HEK293T (cell line): ENCODE results near the gene RAD18.

Source experiments
- CTCF ChIA-PET: fragments of 350-600 bp; formaldehyde crosslinking; extraction: SDS; loops from one replicate; lab custom pipeline; 2021; ENCODE audit warnings: antibody characterized with exemption, inconsistent platforms; lab: Yijun Ruan, JAX
- POLR2A ChIA-PET: fragments of 350-600 bp; formaldehyde crosslinking; extraction: SDS; loops from one replicate; lab custom pipeline; 2020; ENCODE audit warnings: antibody characterized with exemption, inconsistent platforms; lab: Yijun Ruan, JAX
- DNase-seq: peaks from one replicate; pipeline ENCODE4 v3.0.0; 2012; ENCODE audit warnings: mixed read lengths; ENCODE audit errors: extremely low spot score
- ARNT ChIP-seq: fragments of 450-650 bp; IDR thresholded peaks from 2 replicates; pipeline ENCODE4 v1.6.1; 2017; ENCODE audit warnings: mild to moderate bottlenecking
- BHLHE40 ChIP-seq: fragments of 450-650 bp; IDR thresholded peaks from 2 replicates; pipeline ENCODE4 v1.6.1; 2016; ENCODE audit warnings: mild to moderate bottlenecking, moderate library complexity, borderline replicate concordance
- CTBP1 ChIP-seq: fragments of 450-650 bp; IDR thresholded peaks from 2 replicates; pipeline ENCODE4 v1.6.1; 2016; ENCODE audit warnings: borderline replicate concordance
- ELF4 ChIP-seq: fragments of 450-650 bp; IDR thresholded peaks from 2 replicates; pipeline ENCODE4 v1.6.1; 2017; ENCODE audit warnings: antibody characterized with exemption
- FOXA1 ChIP-seq: fragments of 450-650 bp; IDR thresholded peaks from 2 replicates; pipeline ENCODE4 v1.6.1; 2016; ENCODE audit warnings: mild to moderate bottlenecking
- FOXK2 ChIP-seq: fragments of 450-650 bp; IDR thresholded peaks from 2 replicates; pipeline ENCODE4 v1.6.1; 2016; ENCODE audit warnings: mild to moderate bottlenecking
- FOXM1 ChIP-seq: fragments of 450-650 bp; IDR thresholded peaks from 2 replicates; pipeline ENCODE4 v1.6.1; 2017; ENCODE audit warnings: mild to moderate bottlenecking, borderline replicate concordance
- HDGF ChIP-seq: fragments of 450-650 bp; IDR thresholded peaks from 2 replicates; pipeline ENCODE4 v1.6.1; 2017; ENCODE audit warnings: antibody characterized with exemption, borderline replicate concordance
- L3MBTL2 ChIP-seq: fragments of 450-650 bp; conservative IDR thresholded peaks from 2 replicates; pipeline ENCODE4 v1.6.1; 2016; ENCODE audit warnings: mild to moderate bottlenecking
- LEF1 ChIP-seq: fragments of 450-650 bp; IDR thresholded peaks from 2 replicates; pipeline ENCODE4 v1.6.1; 2017; ENCODE audit warnings: mild to moderate bottlenecking, borderline replicate concordance
- NFRKB ChIP-seq: fragments of 450-650 bp; IDR thresholded peaks from 2 replicates; pipeline ENCODE4 v1.6.1; 2016; ENCODE audit warnings: mild to moderate bottlenecking, moderate library complexity
- PKNOX1 ChIP-seq: fragments of 450-650 bp; IDR thresholded peaks from 2 replicates; pipeline ENCODE4 v1.6.1; 2016
- SP1 ChIP-seq: fragments of 450-650 bp; IDR thresholded peaks from 2 replicates; pipeline ENCODE4 v1.6.1; 2017
- SUZ12 ChIP-seq: fragments of 450-650 bp; IDR thresholded peaks from 2 replicates; pipeline ENCODE4 v1.6.1; 2016; ENCODE audit warnings: mild to moderate bottlenecking
- TARDBP ChIP-seq: fragments of 450-650 bp; IDR thresholded peaks from 2 replicates; pipeline ENCODE4 v1.6.1; 2016
- ZNF384 ChIP-seq: fragments of 450-650 bp; IDR thresholded peaks from 2 replicates; pipeline ENCODE4 v1.6.1; 2016

Gene RAD18

DNA sequence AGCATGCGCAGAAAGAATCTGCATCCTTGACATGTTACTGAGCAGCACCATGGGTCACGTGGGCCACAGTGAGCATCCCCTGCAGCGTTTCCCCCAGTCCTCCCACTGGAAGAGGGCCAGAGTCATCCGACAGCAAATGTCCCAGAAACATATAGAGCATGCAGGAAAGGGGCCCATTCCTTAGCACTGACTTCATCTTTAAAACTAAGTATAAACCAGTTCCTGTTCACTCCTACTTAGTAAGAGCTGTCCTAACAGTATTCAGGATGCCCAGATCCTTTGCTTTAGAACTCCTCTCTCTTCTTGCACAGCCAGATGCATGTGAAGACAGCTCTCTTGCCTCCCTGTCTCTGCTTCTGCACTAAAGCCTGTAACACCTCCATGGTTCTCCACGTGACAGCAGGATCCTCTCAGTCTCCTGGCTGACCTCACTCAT, 114.6 kb downstream of the RAD18 start:
- TF ChIP-seq BHLHE40 (no peak), FOXA1 (no peak), NFRKB (no peak), HDGF (no peak)
- CTCF ChIA-PET = no interaction called here

GRCh38 chr3:8847317-8847716, 116.0 kb downstream of the RAD18 start:
- TF ChIP-seq PKNOX1 (no peak), NFRKB (no peak), LEF1 (no peak), FOXK2 (no peak), SUZ12 (no peak), FOXA1 (no peak), CTBP1 (no peak), L3MBTL2 (no peak), HDGF (no peak), ZNF384 (no peak), TARDBP (no peak), ELF4 (no peak), FOXM1 (no peak), BHLHE40 (no peak), SP1 (no peak), ARNT (no peak)
- no peak for DNase-seq
- POLR2A ChIA-PET = no interaction called here
- CTCF ChIA-PET = no interaction called here

More for the DNA sequence above, 114.6 kb downstream of the RAD18 start:
- DNase-seq = no peak
- POLR2A ChIA-PET = interaction anchor here (0.6 kb wide), 1 partner anchor 26 kb away, joined by 3 read pairs; no protein-coding TSS in a partner anchor

DNA sequence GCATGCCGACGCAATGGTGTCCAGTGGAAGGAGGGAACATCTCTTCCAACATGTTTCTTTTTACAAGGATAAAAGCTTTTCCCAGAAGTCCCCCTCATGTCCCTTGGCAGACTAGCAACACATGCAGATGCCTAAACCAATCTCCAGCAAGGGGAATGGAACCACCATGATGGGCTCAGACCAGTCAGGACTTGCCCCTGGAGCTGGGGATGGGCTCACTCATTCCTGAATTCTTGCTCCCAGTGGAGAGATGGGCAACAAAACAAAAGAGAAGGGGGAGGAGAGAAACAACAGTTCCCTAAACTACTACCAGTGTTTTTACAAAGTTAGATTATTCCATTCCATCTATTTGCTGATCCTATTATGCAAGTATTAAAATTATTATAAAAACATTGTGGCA, 117.1 kb downstream of the RAD18 start:
- CTCF ChIA-PET = no interaction called here
- TF ChIP-seq SUZ12 = no peak
- TF ChIP-seq ELF4 = no peak
- no peak for TF ChIP-seq NFRKB
- no peak for TF ChIP-seq HDGF
- TF ChIP-seq LEF1 = no peak
- TF ChIP-seq TARDBP = no peak
- no peak for DNase-seq

DNA sequence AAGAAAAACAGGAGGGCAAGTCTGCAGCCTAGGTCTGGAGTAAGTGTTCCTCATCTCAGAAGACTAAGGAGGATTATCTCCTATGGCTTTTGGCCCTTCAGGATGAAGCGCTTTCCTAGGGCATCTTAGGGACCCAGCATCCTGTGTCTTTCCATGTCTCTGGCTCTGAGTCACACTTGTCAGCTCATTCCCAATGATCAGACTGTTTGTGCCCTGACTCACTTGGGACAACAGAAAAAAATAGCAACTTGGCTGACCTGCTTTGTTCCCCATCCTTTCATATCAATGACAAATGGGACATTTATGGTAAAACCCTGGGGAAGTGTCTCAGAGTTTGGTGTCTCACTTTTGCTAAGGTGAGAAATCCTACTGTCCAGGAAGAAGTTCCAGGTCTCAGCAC, 117.6 kb downstream of the RAD18 start:
- no peak for DNase-seq
- ChIA-PET POLR2A (no interaction called here), CTCF (no interaction called here)
- TF ChIP-seq BHLHE40 (no peak), FOXK2 (no peak), LEF1 (no peak), SUZ12 (no peak), NFRKB (no peak), ELF4 (no peak), CTBP1 (no peak)

More for the DNA sequence above, 117.1 kb downstream of the RAD18 start:
- POLR2A ChIA-PET = no interaction called here

DNA sequence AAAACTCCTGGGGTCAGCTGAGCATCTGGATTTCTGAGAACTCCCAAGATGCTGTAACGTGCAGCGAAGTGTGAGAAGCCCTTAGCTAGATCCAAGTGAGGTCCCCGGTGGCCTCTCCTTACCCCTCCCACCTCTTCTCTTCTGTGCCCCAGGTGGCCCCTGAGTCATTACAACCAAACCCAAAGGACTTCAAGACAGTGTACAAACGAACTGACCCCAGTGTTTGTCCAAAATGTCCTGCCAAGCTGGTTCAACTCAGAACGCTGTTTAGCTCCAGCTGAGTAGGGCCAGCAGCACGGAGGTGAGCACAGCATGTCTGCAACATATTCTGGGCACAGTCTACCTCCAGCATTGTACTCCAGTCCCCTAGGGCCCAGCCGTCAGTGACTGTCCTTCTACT, 119.9 kb downstream of the RAD18 start:
- TF ChIP-seq FOXA1 = no peak
- TF ChIP-seq TARDBP = no peak
- no peak for TF ChIP-seq NFRKB
- TF ChIP-seq LEF1 = no peak
- no peak for TF ChIP-seq HDGF
- no peak for TF ChIP-seq L3MBTL2
- TF ChIP-seq CTBP1 = no peak
- DNase-seq = no peak
- ChIA-PET POLR2A (no interaction called here), CTCF (no interaction called here)

DNA sequence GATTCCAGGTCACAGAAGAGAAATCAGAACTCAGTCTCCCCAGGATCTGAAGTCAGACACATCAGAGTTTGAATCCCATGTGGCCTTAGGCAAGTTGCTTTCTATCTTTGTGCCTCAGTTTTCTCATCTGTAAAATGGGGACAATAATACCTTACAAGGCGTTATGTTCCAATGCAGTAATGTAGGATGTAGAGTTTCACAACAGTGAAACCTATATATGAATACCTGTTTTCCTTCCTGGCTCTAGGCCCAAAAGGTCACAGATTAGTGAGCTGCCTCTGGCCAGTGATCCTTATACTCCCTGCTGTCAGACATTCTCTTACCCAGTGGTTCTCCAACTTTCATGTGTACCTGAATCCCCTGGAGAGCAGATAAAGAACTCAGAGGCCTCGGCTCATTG, 121.0 kb downstream of the RAD18 start:
- no peak for DNase-seq
- ChIA-PET CTCF (no interaction called here), POLR2A (no interaction called here)
- no peak for TF ChIP-seq L3MBTL2
- TF ChIP-seq CTBP1 = no peak
- TF ChIP-seq TARDBP = no peak
- TF ChIP-seq SUZ12 = no peak
- TF ChIP-seq BHLHE40 = no peak
- TF ChIP-seq NFRKB = no peak
- no peak for TF ChIP-seq LEF1
- no peak for TF ChIP-seq SP1
- TF ChIP-seq ZNF384 = no peak
- no peak for TF ChIP-seq ARNT
- no peak for TF ChIP-seq ELF4
- TF ChIP-seq PKNOX1 = no peak
- no peak for TF ChIP-seq HDGF
- no peak for TF ChIP-seq FOXK2
- no peak for TF ChIP-seq FOXM1
- TF ChIP-seq FOXA1 = no peak

- no peak for TF ChIP-seq BHLHE40
- no peak for TF ChIP-seq LEF1
- no peak for TF ChIP-seq FOXA1
- no peak for TF ChIP-seq HDGF
- TF ChIP-seq TARDBP = no peak
- TF ChIP-seq NFRKB = no peak
- ChIA-PET CTCF (no interaction called here), POLR2A (no interaction called here)
- no peak for DNase-seq
Observed at GRCh38 chr3:8841472-8841871, 121.8 kb downstream of the RAD18 start.
